K562 (cell line): Measurements from ENCODE around the gene FAM3C. TPM values are rescaled to one million over a fixed set of nuclear protein-coding genes. Genes with fewer than 3 reads are reported as not detected.
A peak's percentile ranks its signal among the peaks of the same experiment; 100 is the strongest.

ENCODE experiments used
- CHCHD3 ChIP-seq: fragments of 250-450 bp; sonication (Bioruptor Pico); IDR thresholded peaks from 2 replicates; pipeline ENCODE4 v2.1.2; 2022; ENCODE audit warnings: mild to moderate bottlenecking
- GABPB2 ChIP-seq: fragments of 250-450 bp; sonication (Bioruptor Pico); conservative IDR thresholded peaks from 2 replicates; pipeline ENCODE4 v1.5.1; 2021; ENCODE audit warnings: mild to moderate bottlenecking
- L3MBTL2 ChIP-seq: fragments of 450-650 bp; IDR thresholded peaks from 2 replicates; pipeline ENCODE4 v1.6.1; 2016; ENCODE audit warnings: mild to moderate bottlenecking, moderate library complexity
- NR2C2 ChIP-seq, 2 experiments: fragments of 200-800 bp in 1 of 2; sonication (Bioruptor generic) in 1 of 2; sonication (generic) in 1 of 2; formaldehyde crosslinking in 1 of 2; IDR thresholded peaks; 2 replicates each; pipeline versions ENCODE4 v1.6.1 to v1.8.0; 2016 to 2022; ENCODE audit warnings: mild to moderate bottlenecking in 1 of 2, missing compliant biosample characterization in 1 of 2, missing genetic modification characterization in 1 of 2, missing genetic modification reagents in 1 of 2
- SETDB1 ChIP-seq: IDR thresholded peaks from one replicate; pipeline ENCODE4 v1.6.1; 2012; ENCODE audit warnings: low read length, control low read depth, inconsistent platforms
- SRSF3 ChIP-seq: fragments of 200-400 bp; formaldehyde crosslinking; IDR thresholded peaks from 2 replicates; pipeline ENCODE4 v1.6.1; 2016; ENCODE audit warnings: mild to moderate bottlenecking, low read length, moderate library complexity; ENCODE audit not compliant: insufficient read depth
- STAT5B ChIP-seq: fragments of 250-450 bp; sonication (Bioruptor Pico); IDR thresholded peaks from 2 replicates; pipeline ENCODE4 v1.8.0; 2021; ENCODE audit warnings: mild to moderate bottlenecking, inconsistent platforms
- TBL1XR1 ChIP-seq, 2 experiments: IDR thresholded peaks; 2 replicates each; pipeline ENCODE4 v1.6.1; 2012; ENCODE audit warnings: improper control_type of control experiment in 2 of 2, low read length in 2 of 2, mild to moderate bottlenecking in 1 of 2
- U2AF1 ChIP-seq: fragments of 200-400 bp; formaldehyde crosslinking; optimal IDR thresholded peaks from 2 replicates; pipeline ENCODE3; 2017; ENCODE audit warnings: mild to moderate bottlenecking, low read depth, low read length, moderate library complexity
- ZNF165 ChIP-seq: fragments of 250-450 bp; sonication (Bioruptor Pico); IDR thresholded peaks from 2 replicates; pipeline ENCODE4 v1.4.0; 2020; ENCODE audit warnings: borderline replicate concordance
- ZNF274 ChIP-seq: IDR thresholded peaks from 2 replicates; pipeline ENCODE4 v1.6.1; 2011; ENCODE audit warnings: low read depth, mild to moderate bottlenecking, low read length, moderate library complexity, borderline replicate concordance
- ZNF347 ChIP-seq: fragments of 450-650 bp; formaldehyde crosslinking; IDR thresholded peaks from 2 replicates; pipeline ENCODE4 v1.4.0; 2020; ENCODE audit warnings: low read depth, mild to moderate bottlenecking, moderate library complexity
- ZNF436 ChIP-seq: fragments of 250-450, 450-650 bp; sonication (Bioruptor Pico); formaldehyde crosslinking; IDR thresholded peaks from 2 replicates; pipeline ENCODE4 v1.7.0; 2020; ENCODE audit warnings: mild to moderate bottlenecking
- polyA plus RNA-seq, 8 experiments: library from polyadenylated mRNA; depleted of rRNA in 4 of 8; stranded (reverse) in 5 of 8; unstranded in 3 of 8; fragments of >200 nt; fragmentation: Nextera tagmentation in 2 of 8; fragmentation: Illumina TruSeq in 1 of 8; extraction: Ambion mirVana in 2 of 8; extraction: Trizol in 1 of 8; gene quantifications; 2 replicates each; pipeline versions ENCODE4 v1.2.1 to v1.2.3, GENCODE V29; 2011 to 2014; ENCODE audit warnings: inconsistent platforms in 1 of 8, missing spikeins in 1 of 8
- total RNA-seq, 7 experiments: library from RNA; depleted of rRNA in 6 of 7; stranded (reverse); fragments of >200 nt in 6 of 7; fragmentation: Illumina TruSeq in 2 of 7; extraction: Trizol in 2 of 7; gene quantifications; 2 replicates each; pipeline versions ENCODE4 v1.2.1 to v1.2.3, GENCODE V29; 2011 to 2021; ENCODE audit warnings: low replicate concordance in 1 of 7
- TF ChIP-seq, protein P1 (sequence below): conservative IDR thresholded peaks from 2 replicates; pipeline ENCODE4 v1.6.1; 2011; ENCODE audit warnings: low read depth, mild to moderate bottlenecking, low read length; ENCODE audit not compliant: control insufficient read depth
- TF ChIP-seq, protein P2 (sequence below): fragments of 450-650 bp; formaldehyde crosslinking; IDR thresholded peaks from 2 replicates; pipeline ENCODE4 v1.4.0; 2022; ENCODE audit warnings: missing genetic modification characterization
- TF ChIP-seq, protein P3 (sequence below): fragments of 250-450 bp; sonication (Bioruptor Pico); IDR thresholded peaks from 2 replicates; pipeline ENCODE4 v1.8.0; 2021; ENCODE audit warnings: mild to moderate bottlenecking, moderate library complexity
- TF ChIP-seq, protein P4 (sequence below): fragments of 150-350 bp; IDR thresholded peaks from 2 replicates; pipeline ENCODE4 v1.6.1; 2014; ENCODE audit warnings: low read depth, mild to moderate bottlenecking, low read length, borderline replicate concordance
- TF ChIP-seq, protein P5 (sequence below): fragments of 450-650 bp; formaldehyde crosslinking; IDR thresholded peaks from 2 replicates; pipeline ENCODE4 v1.4.0; 2022; ENCODE audit warnings: missing genetic modification characterization

The FAM3C gene
- total and polyA plus RNA-seq, 9 of the 15 experiments (the other 6 are each of a cell fraction or from before 2014, with no cell fraction given), result 10.6 to 42.6 (median 30.0) TPM

DNA sequence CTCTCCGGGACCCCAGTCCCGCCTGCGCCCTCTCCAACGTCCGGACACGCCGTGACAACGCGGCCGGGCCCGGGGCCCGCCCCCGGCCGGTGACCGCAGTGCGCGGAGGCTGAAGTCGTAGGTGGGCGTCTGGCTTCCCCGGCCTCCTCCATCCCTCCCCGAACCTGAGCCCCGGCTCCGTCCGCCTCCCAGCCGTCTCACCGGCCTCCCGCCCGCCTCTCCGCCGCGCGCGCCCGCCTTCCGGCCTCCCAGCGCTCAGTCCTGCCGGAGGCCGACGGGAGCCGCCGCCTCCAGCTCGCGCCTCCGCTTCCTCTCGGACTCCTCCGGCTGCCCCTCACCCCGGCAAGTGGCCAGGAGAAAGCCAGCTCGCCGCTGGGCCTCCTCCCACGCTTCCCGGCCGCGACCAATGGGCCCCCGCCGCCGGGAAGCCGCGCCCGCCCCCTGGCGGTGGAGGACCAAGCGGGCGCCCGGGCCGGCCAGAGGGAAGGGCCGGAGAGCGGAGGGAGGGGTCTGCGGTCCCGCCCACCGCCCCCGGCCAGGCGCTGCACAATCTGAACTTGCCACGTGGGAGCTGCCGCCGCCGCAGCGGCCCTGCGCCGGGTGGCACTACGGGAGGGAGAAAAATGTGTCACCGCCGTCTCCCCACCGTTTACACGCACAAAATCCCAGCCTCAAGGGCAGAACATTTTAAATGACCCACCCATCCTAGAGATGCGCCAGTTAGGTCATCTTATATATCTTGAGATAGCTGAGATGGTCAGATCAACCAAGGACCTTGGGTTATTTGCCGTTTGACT lies at the start of gene FAM3C (continued):
- TF ChIP-seq ZNF274 (no peak), TBL1XR1 (IDR thresholded peaks at IDR 0.05; ENCODE audit: low read length in 2 of 2) (peak; percentile 61 to 73), STAT5B (CRISPR knock-in tag) (no peak), GABPB2 (CRISPR knock-in tag) (no peak; the same call in 1 of the 2 replicates), ZNF436 (CRISPR knock-in tag) (no peak), NR2C2 (CRISPR knock-in tag; IDR thresholded peaks at IDR 0.05) (no peak), NR2C2 (tag; IDR thresholded peaks at IDR 0.05) (peak; percentile 75), ZNF165 (CRISPR knock-in tag) (no peak), SRSF3 (no peak), CHCHD3 (CRISPR knock-in tag) (no peak), L3MBTL2 (peak; percentile 95), ZNF347 (CRISPR knock-in tag) (no peak), U2AF1 (peak; percentile 99), SETDB1 (no peak)
- TF ChIP-seq, protein P1, sequence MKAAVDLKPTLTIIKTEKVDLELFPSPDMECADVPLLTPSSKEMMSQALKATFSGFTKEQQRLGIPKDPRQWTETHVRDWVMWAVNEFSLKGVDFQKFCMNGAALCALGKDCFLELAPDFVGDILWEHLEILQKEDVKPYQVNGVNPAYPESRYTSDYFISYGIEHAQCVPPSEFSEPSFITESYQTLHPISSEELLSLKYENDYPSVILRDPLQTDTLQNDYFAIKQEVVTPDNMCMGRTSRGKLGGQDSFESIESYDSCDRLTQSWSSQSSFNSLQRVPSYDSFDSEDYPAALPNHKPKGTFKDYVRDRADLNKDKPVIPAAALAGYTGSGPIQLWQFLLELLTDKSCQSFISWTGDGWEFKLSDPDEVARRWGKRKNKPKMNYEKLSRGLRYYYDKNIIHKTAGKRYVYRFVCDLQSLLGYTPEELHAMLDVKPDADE, result peak; percentile 52; the same call in 1 of the 2 replicates
- TF ChIP-seq, protein P2, sequence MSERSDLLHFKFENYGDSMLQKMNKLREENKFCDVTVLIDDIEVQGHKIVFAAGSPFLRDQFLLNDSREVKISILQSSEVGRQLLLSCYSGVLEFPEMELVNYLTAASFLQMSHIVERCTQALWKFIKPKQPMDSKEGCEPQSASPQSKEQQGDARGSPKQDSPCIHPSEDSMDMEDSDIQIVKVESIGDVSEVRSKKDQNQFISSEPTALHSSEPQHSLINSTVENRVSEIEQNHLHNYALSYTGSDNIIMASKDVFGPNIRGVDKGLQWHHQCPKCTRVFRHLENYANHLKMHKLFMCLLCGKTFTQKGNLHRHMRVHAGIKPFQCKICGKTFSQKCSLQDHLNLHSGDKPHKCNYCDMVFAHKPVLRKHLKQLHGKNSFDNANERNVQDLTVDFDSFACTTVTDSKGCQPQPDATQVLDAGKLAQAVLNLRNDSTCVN (CRISPR knock-in tag), result no peak
- TF ChIP-seq, protein P3, sequence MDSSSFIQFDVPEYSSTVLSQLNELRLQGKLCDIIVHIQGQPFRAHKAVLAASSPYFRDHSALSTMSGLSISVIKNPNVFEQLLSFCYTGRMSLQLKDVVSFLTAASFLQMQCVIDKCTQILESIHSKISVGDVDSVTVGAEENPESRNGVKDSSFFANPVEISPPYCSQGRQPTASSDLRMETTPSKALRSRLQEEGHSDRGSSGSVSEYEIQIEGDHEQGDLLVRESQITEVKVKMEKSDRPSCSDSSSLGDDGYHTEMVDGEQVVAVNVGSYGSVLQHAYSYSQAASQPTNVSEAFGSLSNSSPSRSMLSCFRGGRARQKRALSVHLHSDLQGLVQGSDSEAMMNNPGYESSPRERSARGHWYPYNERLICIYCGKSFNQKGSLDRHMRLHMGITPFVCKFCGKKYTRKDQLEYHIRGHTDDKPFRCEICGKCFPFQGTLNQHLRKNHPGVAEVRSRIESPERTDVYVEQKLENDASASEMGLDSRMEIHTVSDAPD (CRISPR knock-in tag), result no peak
- TF ChIP-seq, protein P4, sequence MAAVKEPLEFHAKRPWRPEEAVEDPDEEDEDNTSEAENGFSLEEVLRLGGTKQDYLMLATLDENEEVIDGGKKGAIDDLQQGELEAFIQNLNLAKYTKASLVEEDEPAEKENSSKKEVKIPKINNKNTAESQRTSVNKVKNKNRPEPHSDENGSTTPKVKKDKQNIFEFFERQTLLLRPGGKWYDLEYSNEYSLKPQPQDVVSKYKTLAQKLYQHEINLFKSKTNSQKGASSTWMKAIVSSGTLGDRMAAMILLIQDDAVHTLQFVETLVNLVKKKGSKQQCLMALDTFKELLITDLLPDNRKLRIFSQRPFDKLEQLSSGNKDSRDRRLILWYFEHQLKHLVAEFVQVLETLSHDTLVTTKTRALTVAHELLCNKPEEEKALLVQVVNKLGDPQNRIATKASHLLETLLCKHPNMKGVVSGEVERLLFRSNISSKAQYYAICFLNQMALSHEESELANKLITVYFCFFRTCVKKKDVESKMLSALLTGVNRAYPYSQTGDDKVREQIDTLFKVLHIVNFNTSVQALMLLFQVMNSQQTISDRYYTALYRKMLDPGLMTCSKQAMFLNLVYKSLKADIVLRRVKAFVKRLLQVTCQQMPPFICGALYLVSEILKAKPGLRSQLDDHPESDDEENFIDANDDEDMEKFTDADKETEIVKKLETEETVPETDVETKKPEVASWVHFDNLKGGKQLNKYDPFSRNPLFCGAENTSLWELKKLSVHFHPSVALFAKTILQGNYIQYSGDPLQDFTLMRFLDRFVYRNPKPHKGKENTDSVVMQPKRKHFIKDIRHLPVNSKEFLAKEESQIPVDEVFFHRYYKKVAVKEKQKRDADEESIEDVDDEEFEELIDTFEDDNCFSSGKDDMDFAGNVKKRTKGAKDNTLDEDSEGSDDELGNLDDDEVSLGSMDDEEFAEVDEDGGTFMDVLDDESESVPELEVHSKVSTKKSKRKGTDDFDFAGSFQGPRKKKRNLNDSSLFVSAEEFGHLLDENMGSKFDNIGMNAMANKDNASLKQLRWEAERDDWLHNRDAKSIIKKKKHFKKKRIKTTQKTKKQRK, result 0 out of 2 replicates have a peak, but pooled peaks have one; percentile 11
- TF ChIP-seq, protein P5, sequence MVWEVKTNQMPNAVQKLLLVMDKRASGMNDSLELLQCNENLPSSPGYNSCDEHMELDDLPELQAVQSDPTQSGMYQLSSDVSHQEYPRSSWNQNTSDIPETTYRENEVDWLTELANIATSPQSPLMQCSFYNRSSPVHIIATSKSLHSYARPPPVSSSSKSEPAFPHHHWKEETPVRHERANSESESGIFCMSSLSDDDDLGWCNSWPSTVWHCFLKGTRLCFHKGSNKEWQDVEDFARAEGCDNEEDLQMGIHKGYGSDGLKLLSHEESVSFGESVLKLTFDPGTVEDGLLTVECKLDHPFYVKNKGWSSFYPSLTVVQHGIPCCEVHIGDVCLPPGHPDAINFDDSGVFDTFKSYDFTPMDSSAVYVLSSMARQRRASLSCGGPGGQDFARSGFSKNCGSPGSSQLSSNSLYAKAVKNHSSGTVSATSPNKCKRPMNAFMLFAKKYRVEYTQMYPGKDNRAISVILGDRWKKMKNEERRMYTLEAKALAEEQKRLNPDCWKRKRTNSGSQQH (CRISPR knock-in tag), result no peak
